Measurements from ENCODE around the gene PNCK.

GRCh38 chrX:153717445-153717844 is 43.8 kb upstream of the PNCK start:
- TF ChIP-seq CTCF (IDR thresholded peaks at IDR 0.05) (no peak), SIN3A (IDR thresholded peaks at IDR 0.05; ENCODE audit: borderline replicate concordance, insufficient read depth, low read depth, low read length) (no peak), POLR2AphosphoS5 (IDR thresholded peaks at IDR 0.05; ENCODE audit: low read depth, low read length) (no peak), TCF7L2 (IDR thresholded peaks at IDR 0.05; ENCODE audit: low read depth, low read length) (no peak)
- TF ChIP-seq, protein P1, sequence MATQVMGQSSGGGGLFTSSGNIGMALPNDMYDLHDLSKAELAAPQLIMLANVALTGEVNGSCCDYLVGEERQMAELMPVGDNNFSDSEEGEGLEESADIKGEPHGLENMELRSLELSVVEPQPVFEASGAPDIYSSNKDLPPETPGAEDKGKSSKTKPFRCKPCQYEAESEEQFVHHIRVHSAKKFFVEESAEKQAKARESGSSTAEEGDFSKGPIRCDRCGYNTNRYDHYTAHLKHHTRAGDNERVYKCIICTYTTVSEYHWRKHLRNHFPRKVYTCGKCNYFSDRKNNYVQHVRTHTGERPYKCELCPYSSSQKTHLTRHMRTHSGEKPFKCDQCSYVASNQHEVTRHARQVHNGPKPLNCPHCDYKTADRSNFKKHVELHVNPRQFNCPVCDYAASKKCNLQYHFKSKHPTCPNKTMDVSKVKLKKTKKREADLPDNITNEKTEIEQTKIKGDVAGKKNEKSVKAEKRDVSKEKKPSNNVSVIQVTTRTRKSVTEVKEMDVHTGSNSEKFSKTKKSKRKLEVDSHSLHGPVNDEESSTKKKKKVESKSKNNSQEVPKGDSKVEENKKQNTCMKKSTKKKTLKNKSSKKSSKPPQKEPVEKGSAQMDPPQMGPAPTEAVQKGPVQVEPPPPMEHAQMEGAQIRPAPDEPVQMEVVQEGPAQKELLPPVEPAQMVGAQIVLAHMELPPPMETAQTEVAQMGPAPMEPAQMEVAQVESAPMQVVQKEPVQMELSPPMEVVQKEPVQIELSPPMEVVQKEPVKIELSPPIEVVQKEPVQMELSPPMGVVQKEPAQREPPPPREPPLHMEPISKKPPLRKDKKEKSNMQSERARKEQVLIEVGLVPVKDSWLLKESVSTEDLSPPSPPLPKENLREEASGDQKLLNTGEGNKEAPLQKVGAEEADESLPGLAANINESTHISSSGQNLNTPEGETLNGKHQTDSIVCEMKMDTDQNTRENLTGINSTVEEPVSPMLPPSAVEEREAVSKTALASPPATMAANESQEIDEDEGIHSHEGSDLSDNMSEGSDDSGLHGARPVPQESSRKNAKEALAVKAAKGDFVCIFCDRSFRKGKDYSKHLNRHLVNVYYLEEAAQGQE (IDR thresholded peaks at IDR 0.05; ENCODE audit: insufficient read depth in 1 of 2, low read depth in 2 of 2, low read length in 1 of 2): no peak
